ENCODE measurements around the gene MED26. TPM values are rescaled to one million over a fixed set of nuclear protein-coding genes. Genes with fewer than 3 reads are reported as not detected.
"Not testable (repeated sequence)": the region's sequence is repeated elsewhere in the genome, so short reads cannot be mapped to it uniquely, and the experiment has no call there.

Gene MED26
- total RNA-seq, 2 donors from 2014 or later = 24.1 TPM

DNA sequence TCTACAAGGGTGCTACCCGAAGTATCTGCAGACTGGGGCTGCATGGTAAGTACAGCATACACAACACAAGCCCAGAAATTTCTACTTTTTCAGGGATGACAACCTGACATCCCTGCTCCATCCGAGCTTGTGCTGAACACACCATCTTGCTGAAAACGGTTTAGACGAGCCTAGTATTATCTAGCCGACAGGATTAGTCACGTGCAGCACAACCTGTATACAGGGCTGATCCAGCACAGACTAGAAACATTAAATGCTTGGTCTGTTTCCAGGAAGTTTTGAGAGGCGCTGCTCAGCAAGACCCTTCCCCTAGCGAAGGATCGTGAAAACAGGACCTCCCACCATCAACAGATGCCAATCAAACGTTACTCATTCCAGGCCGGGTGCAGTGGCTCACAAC is 27.7 kb upstream of the MED26 start:
- H3K36me3 Mint-ChIP-seq = peaks cover 24 to 48% of the 10 kb centered on the region in 2 donors
- no peaks in the 10 kb centered on the region for H3K9me3 Mint-ChIP-seq
- H3K27ac Mint-ChIP-seq = peak overlapping the region in 1 of 2 donors; percentile 29
- ATAC-seq (no peak), DNase-seq (ENCODE audit: low spot score in 2 of 2) (no peak)

DNA sequence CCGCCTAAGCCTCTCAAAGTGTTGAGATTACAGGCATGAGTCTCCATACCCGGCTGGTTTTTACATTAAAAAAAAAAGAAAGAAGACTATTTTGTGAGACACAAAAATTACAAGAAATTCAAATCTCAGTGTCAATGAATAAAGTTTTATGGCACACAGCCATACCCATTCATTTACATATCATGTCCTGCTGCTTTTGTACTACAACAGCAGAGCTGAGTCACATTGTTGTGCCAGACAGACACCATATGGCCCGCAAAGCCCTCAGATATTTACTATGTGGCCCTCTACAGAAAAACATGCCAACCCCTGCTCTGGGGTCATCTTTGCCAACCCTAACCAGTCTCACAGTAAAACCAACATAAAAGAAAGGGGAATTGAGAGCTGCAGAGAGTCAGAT is 26.6 kb upstream of the MED26 start:
- Mint-ChIP-seq H3K9me3 (no peaks in the 10 kb centered on the region), H3K36me3 (peaks cover 24 to 48% of the 10 kb centered on the region in 2 donors), H3K27ac (peak overlapping the region in 1 of 2 donors; percentile 29)
- ATAC-seq = no peak
- DNase-seq (ENCODE audit: low spot score in 2 of 2) = no peak

DNA sequence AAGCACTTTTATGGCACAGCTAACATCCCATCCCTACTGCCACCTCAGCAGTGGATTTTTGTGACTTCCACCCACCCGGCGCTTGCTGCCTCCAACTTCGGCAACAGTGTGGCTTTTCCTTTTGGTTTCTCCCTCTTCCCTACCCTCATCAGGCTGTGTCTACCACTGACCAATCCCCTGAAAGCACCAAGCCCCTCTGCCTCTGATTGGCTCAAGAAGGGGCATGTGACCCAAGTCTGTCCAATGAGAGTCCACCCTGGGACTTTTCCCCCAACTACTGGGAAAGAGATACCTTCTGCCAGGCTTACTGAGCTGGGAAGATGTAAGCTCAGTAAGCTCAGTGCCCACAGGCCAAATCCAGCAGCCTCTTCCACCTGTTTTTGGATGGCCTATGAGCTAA is 26.1 kb upstream of the MED26 start:
- no peaks in the 10 kb centered on the region for H3K9me3 Mint-ChIP-seq
- DNase-seq (ENCODE audit: low spot score in 2 of 2) (no peak), ATAC-seq (peak; percentile 38 to 62)
- peaks cover 24 to 48% of the 10 kb centered on the region in 2 donors for H3K36me3 Mint-ChIP-seq
- no peak overlapping the region for H3K27ac Mint-ChIP-seq

DNA sequence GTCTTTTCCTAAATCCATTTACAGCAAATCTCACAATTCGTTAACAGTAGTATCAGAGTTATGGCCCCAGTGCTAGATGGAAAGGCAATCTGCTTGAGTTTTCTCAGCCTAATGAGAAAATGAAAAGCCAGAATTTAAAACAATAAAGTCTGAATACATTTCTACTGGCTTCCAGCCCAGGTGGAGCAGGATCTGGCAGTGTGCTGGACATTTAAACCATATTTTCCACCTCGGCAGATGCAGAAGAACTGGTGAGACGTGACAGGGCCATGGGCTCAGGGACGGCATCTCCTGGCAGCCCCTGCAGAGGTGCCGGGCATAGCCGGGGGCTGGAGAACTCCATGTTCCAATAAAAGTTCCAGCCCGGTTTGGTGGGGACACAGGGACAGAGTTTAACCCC is 24.9 kb upstream of the MED26 start:
- H3K36me3 Mint-ChIP-seq = peaks cover 15 to 39% of the 10 kb centered on the region in 2 donors
- H3K27ac Mint-ChIP-seq = peak overlapping the region; percentile 20 to 62
- DNase-seq (ENCODE audit: low spot score in 2 of 2) (no peak), ATAC-seq (no peak)
- H3K9me3 Mint-ChIP-seq = no peaks in the 10 kb centered on the region

DNA sequence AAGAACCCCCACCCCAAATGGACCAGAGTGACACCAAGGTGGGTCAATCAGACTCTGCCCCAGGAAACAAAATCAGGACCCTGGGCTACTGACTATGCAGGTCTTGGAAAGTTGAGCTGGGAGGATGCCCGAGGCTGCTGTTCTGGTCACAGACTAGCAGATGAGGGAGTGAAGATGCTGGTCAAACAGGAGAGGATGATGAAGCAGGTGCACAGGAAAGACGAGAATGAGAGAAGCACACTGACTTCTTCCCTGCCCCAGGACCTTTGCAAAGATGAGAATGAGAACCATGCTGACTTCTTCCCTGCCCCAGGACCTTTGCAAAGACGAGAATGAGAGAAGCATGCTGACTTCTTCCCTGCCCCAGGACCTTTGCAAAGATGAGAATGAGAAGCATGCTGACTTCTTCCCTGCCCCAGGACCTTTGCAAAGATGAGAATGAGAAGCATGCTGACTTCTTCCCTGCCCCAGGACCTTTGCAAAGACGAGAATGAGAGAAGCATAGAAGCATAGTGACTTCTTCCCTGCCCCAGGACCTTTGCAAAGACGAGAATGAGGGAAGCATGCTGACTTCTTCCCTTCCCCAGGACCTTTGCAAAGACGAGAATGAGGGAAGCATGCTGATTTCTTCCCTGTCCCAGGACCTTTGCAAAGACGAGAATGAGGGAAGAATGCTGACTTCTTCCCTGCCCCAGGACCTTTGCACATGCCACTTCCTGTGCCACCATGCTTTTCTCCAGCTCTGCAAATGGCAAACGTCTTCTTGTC is 23.6 kb upstream of the MED26 start:
- H3K9me3 Mint-ChIP-seq; ATAC-seq; DNase-seq (ENCODE audit: low spot score in 2 of 2): not testable (repeated sequence)
- peak overlapping the region; percentile 13 to 21 for H3K27ac Mint-ChIP-seq
- H3K36me3 Mint-ChIP-seq = peaks cover 15 to 33% of the 10 kb centered on the region in 2 donors

DNA sequence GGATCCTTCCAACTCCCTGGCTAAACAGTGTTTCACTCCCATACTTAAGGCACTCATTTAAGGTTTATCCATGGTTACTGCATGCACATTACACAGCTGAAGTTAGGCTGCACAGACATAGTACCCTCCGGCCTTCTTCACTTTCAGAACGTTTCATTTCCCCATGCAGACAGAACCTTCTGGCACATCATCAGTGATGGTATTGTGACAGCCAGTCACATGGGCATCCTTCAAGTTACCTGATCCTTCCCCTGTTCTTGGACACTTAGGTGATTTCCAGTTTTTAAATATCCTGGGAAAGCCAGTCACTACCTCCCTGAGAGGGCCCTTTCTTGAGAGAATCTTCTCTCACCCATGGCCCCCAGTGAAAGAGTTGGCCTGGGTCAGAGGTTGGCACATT is 22.8 kb upstream of the MED26 start:
- H3K9me3 Mint-ChIP-seq = no peaks in the 10 kb centered on the region
- peak overlapping the region in 1 of 2 donors; percentile 44 for H3K27ac Mint-ChIP-seq
- peaks cover 15 to 33% of the 10 kb centered on the region in 2 donors for H3K36me3 Mint-ChIP-seq
- ATAC-seq (no peak), DNase-seq (ENCODE audit: low spot score in 2 of 2) (no peak)

DNA sequence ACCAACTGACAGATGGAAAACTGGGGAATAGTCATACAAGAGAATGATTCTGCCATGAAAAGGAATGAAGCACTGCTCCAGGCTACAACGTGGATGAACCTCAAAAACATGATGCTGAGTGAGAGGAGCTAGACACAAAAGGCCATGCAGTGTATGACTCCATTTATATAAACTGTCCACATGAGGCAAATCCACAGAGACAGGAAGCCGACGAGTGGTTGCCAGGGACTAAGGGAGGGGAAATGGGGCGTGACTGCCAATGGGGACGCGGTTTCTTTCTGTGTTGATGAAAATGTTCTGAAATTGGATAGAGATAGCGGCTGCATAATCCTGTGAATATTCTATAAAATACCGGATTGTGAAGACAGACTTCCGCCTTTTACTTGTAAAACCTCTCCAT is 21.7 kb upstream of the MED26 start:
- DNase-seq (ENCODE audit: low spot score in 2 of 2) = no peak
- Mint-ChIP-seq H3K36me3 (peaks cover 15 to 33% of the 10 kb centered on the region in 2 donors), H3K9me3 (no peaks in the 10 kb centered on the region), H3K27ac (no peak overlapping the region)
- ATAC-seq = no peak

DNA sequence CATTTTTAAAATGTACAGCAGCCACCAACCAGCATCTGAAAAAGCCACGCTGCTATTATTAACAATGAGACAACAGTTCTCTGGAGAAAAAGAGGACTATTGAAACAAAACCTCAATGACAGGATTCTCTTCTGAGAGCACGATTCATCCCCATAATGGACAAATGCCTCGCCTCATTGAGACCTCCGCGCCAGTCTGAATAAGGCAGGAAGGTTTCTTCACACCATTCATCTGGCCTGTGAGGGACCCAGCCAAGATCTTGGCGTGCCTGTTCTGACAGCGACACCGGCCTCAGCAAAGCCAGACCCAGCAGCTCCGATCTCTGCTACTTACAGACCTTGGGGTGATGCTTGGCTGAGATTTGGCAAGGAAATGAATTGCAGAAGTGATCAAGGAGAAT is 17.1 kb upstream of the MED26 start:
- ATAC-seq = no peak
- Mint-ChIP-seq H3K36me3 (peaks cover 0 to 20% of the 10 kb centered on the region in 2 donors), H3K27ac (no peak overlapping the region), H3K9me3 (no peaks in the 10 kb centered on the region)
- DNase-seq (ENCODE audit: low spot score in 2 of 2) = no peak

DNA sequence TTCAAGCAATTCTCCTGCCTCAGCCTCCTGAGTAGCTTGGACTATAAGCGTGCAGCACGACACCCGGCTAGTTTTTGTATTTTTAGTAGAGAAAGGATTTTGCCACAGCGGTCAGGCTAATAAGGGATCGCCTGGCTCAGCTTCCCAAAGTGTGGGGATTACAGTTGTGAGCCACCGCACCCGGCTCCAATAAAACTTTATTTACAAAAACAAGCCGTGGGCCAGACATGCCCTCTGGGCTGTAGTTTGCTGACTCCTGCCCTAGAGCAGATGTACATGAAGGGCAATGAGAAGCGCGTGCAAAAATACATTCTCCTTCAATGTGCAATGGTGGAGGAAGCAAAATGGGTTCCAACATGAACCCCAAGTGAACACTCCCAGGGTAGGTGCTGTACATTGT is 13.7 kb upstream of the MED26 start:
- Mint-ChIP-seq H3K36me3 (peaks cover 0 to 28% of the 10 kb centered on the region in 2 donors), H3K9me3 (no peaks in the 10 kb centered on the region), H3K27ac (no peak overlapping the region)
- no peak for ATAC-seq
- DNase-seq (ENCODE audit: low spot score in 2 of 2) = no peak

DNA sequence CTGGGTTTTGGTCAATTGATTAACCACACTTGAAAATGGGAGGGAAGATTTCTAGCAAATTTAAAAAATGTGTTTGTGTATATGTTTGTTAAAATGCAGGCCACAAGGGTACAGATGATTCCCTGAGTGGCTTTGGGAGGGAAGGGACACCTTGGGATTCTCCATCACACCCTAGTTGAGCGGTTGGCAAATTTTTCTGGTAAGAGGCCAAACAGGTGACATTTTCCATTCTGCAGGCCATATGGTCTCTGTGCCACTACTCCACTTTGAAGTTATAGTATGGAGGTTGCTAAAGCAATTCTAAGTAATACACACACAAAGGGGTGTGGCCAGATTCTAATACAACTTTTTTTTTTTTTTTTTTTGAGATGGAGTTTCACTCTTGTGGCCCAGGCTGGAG is 12.9 kb upstream of the MED26 start:
- peak overlapping the region in 1 of 2 donors; percentile 93 for H3K27ac Mint-ChIP-seq
- no peaks in the 10 kb centered on the region for H3K9me3 Mint-ChIP-seq
- peaks cover 0 to 28% of the 10 kb centered on the region in 2 donors for H3K36me3 Mint-ChIP-seq
- DNase-seq (ENCODE audit: low spot score in 2 of 2) (no peak), ATAC-seq (no peak)

DNA sequence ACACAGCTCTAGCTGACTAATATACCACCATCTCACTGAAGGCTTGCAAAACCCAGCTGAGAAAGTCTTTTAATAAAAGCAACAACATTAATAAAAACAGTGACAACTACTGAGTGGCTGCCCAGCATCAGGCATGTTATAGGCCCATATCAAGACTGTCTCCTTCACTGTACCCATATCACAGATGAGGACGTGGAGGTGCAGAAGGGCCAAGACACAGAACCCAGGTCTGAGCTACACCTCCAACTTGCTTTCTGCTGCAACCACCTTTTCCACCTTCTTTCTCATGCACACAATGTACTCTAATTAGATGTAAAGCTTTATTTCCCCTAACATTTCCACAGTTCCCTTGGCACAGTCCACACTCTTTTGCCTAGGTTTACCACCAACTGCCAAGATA is 10.7 kb upstream of the MED26 start:
- no peaks in the 10 kb centered on the region for H3K9me3 Mint-ChIP-seq
- peak overlapping the region in 1 of 2 donors; percentile 39 for H3K27ac Mint-ChIP-seq
- DNase-seq (ENCODE audit: low spot score in 2 of 2) (no peak), ATAC-seq (no peak)
- H3K36me3 Mint-ChIP-seq = peaks cover 0 to 25% of the 10 kb centered on the region in 2 donors

DNA sequence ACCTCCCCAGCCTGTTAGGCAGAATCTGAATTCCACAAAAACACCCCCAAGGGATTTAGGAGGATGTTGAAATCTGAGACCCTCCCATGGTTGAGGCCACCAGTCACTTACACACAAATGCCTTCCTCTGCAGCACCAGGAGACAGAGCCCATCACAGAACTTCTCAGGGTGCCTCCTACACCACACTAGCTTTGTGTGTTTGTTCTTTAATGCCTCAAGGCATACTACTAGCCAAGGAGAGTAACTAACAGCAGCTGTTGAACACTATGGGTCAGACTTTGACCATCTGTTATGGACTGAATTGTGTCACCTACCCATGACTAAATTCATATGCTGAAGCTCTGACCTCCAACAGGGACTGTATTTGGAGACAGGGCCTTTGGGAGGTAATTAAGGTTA is 9.5 kb upstream of the MED26 start:
- DNase-seq (ENCODE audit: low spot score in 2 of 2) (no peak), ATAC-seq (no peak)
- Mint-ChIP-seq H3K36me3 (peaks cover 0 to 19% of the 10 kb centered on the region in 2 donors), H3K9me3 (no peaks in the 10 kb centered on the region), H3K27ac (peak overlapping the region in 1 of 2 donors; percentile 77)

DNA sequence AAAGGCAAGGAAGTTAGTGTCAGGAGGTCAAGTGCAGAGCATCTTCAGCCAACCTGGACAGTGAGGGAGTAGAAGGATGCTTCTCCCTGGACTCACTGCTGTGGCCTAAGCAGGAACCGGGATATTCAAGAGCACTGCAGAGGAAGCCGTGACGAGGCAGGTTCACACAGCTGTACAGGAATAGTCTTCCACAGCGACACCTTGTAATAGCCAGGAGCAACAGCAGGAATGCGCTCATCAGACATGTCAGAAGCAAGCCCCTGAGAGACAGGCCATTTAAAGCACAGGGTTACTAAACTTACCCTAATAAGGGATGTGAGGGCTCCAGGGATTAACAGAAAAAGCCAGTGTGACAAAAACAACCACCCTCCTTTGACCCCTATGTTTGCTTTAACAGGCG is 3.5 kb upstream of the MED26 start:
- ATAC-seq = no peak
- Mint-ChIP-seq H3K27ac (peak overlapping the region; percentile 44 to 51), H3K9me3 (no peaks in the 10 kb centered on the region), H3K36me3 (peaks cover 10 to 17% of the 10 kb centered on the region in 2 donors)
- no peak for DNase-seq (ENCODE audit: low spot score in 2 of 2)

DNA sequence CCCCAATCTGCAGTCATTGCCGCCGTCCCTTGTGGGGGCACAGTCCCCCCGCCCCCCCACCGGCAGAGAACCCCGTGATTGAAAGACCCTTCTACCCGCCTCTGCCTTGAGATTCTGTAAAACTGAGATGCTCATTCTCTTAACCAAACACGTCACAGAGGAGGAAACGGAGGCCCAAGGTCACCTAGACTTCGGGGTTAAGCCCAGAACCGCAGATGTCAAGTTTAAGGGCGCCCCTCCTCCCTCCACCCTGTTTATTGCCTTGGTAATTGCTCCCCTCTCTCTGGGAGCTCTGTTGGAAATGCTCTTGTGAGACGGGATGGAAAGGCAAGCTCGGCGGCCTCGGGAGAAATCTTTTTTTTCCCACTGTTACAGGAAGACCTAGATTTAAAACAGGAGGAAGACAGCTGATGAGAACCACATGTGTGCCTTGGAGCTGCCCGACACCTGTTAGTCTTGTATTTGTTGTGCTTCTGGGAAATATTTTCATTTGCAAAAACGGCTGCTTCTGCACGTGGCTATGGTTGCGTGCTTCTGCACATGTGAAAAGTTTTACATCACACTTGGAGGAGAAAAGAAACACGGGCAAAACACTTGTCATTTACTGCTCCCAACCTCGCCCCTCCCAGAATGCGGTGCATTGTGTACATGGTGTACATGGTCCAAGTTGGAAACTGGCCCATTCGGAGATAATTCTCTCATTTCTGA is 1.1 kb upstream of the MED26 start:
- H3K36me3 Mint-ChIP-seq = peaks cover 20 to 26% of the 10 kb centered on the region in 2 donors
- H3K9me3 Mint-ChIP-seq = no peaks in the 10 kb centered on the region
- ATAC-seq (peak; percentile 5 to 7), DNase-seq (ENCODE audit: low spot score in 2 of 2) (peak in 1 of 2 donors; percentile 57)
- peak overlapping the region; percentile 97 to 99 for H3K27ac Mint-ChIP-seq

DNA sequence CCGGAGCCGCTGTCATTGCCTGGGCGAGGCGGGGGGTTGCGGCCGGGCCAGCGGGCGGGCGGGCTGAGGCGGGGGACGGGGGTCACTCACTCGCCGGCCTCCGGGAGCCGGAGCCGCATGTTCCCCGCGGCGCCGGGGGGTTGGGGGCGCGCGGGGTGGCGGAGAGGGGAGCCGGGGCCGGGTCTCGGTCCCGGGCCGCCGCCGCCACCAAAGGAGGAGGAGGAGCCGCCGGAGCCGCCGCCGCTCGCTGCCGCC is 149 bp downstream of the MED26 start:
- Mint-ChIP-seq H3K36me3 (peaks cover 20 to 26% of the 10 kb centered on the region in 2 donors), H3K9me3 (no peaks in the 10 kb centered on the region)

DNA sequence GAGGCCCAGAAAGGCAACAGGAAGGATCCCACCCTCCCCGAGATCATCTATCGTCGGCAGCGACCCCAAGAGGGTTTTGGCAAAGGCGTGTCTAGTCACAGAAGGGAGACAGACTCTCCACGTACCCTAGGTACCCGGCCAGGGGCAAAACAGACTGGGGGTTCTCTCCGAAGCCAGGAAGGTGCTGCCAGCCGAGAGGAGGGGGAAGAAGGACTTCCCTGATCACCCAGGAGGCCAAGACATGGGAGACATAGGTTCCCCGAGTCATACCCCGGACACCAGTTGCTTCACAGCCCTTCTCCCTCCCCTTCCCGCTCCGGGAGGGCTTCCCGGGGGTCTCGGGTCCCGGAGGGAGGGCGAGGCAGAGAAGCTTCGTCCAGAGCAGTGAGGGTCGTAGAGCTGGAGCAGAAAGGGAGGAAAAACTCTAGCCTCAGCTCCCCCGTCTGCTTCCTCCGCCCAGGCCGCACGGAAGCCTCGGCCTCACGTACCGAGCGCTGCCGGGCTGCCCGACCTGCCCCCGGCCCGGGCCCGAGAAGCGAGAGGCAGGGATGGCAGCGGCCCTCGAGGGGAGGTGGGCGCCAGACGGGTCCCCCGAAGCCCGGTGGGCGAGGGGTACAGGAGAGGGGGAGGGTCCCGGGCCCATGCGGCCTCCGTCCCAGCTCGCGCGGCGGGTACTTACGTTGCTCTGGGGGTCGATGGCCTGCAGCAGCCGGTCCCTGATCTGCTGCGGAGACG is 644 bp downstream of the MED26 start:
- no peak for ATAC-seq
- Mint-ChIP-seq H3K27ac (peak overlapping the region; percentile 97 to 98), H3K9me3 (no peaks in the 10 kb centered on the region), H3K36me3 (peaks cover 20 to 21% of the 10 kb centered on the region in 2 donors)
- DNase-seq (ENCODE audit: low spot score in 2 of 2) = peak; percentile 21 to 66

More for the DNA sequence above, 149 bp downstream of the MED26 start:
- ATAC-seq (peak in 1 of 2 donors; percentile 4), DNase-seq (ENCODE audit: low spot score in 2 of 2) (no peak)
- peak overlapping the region; percentile 36 to 97 for H3K27ac Mint-ChIP-seq

DNA sequence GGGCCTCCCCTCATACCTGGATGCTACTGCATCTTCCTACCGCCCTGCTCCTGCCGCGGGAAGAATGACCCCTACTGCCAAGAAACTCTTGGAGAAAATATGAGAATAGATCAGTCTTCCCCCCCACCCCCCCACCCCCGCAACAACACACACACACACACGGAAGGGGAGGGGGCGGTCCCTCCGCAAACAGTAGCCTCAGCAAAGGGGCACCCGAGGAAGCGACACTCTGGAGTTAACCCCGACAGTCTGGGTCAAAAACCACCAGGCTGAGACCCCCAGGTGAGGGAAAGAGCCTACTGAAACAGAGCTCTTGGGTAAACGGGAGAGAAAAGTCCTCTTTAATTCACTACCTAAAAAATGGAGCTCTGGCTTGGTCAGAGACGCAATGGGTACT is 1.2 kb downstream of the MED26 start:
- peak overlapping the region; percentile 97 to 98 for H3K27ac Mint-ChIP-seq
- H3K36me3 Mint-ChIP-seq = peaks cover 18 to 20% of the 10 kb centered on the region in 2 donors
- DNase-seq (ENCODE audit: low spot score in 2 of 2) (peak; percentile 17 to 57), ATAC-seq (peak in 1 of 2 donors; percentile 6)
- no peaks in the 10 kb centered on the region for H3K9me3 Mint-ChIP-seq
